ENCODE results near the gene OSBPL1A. TPM values are rescaled to one million over a fixed set of nuclear protein-coding genes. Genes with fewer than 3 reads are reported as not detected.

OSBPL1A gene
- total and polyA plus RNA-seq, 3 donors from 2014 or later: 32.0 to 45.0 (median 43.8) TPM

- intact Hi-C loops (cut with DNase I; ENCODE audit: low total_unique reads): no loop called here
Observed at GRCh38 chr18:24420551-24420950, 22.9 kb upstream of the OSBPL1A start.

GRCh38 chr18:24417480-24417879 is 19.9 kb upstream of the OSBPL1A start:
- intact Hi-C loops (cut with DNase I; ENCODE audit: low total_unique reads): no loop called here
- no peak overlapping the region for H3K27ac ChIP-seq
- H3K36me3 ChIP-seq (ENCODE audit: low read depth, missing control alignments): no peaks in the 10 kb centered on the region
- H3K27me3 ChIP-seq: no peaks in the 10 kb centered on the region
- no peak for DNase-seq
- H3K9me3 ChIP-seq: no peaks in the 10 kb centered on the region
- H3K4me3 ChIP-seq: no peak overlapping the region
- TF ChIP-seq, protein P1, sequence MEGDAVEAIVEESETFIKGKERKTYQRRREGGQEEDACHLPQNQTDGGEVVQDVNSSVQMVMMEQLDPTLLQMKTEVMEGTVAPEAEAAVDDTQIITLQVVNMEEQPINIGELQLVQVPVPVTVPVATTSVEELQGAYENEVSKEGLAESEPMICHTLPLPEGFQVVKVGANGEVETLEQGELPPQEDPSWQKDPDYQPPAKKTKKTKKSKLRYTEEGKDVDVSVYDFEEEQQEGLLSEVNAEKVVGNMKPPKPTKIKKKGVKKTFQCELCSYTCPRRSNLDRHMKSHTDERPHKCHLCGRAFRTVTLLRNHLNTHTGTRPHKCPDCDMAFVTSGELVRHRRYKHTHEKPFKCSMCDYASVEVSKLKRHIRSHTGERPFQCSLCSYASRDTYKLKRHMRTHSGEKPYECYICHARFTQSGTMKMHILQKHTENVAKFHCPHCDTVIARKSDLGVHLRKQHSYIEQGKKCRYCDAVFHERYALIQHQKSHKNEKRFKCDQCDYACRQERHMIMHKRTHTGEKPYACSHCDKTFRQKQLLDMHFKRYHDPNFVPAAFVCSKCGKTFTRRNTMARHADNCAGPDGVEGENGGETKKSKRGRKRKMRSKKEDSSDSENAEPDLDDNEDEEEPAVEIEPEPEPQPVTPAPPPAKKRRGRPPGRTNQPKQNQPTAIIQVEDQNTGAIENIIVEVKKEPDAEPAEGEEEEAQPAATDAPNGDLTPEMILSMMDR (IDR thresholded peaks at IDR 0.05): no peak
- TF ChIP-seq POLR2A (IDR thresholded peaks at IDR 0.05): no peak
- WGBS, 2 donors: 61 to 69% methylated on average over 3 of the region's 3 CpGs
- H3K4me1 ChIP-seq: peaks cover 12% of the 10 kb centered on the region

More at GRCh38 chr18:24420551-24420950, 22.9 kb upstream of the OSBPL1A start:
- H3K27me3 ChIP-seq: no peaks in the 10 kb centered on the region
- H3K27ac ChIP-seq: peak overlapping the region in 1 of 2 donors; percentile 28
- no peak for DNase-seq
- no peak for TF ChIP-seq POLR2A (IDR thresholded peaks at IDR 0.05)
- TF ChIP-seq, protein P1 (IDR thresholded peaks at IDR 0.05): no peak
- 90 to 92% methylated on average over 4 of the region's 4 CpGs for WGBS, 2 donors
- no peaks in the 10 kb centered on the region for H3K9me3 ChIP-seq
- peaks cover 12% of the 10 kb centered on the region for H3K4me1 ChIP-seq
- H3K36me3 ChIP-seq (ENCODE audit: low read depth, missing control alignments): no peaks in the 10 kb centered on the region
- H3K4me3 ChIP-seq: no peak overlapping the region

GRCh38 chr18:24414349-24415003 is 16.9 kb upstream of the OSBPL1A start:
- Histone ChIP-seq H3K4me1 (no peaks in the 10 kb centered on the region), H3K27me3 (no peaks in the 10 kb centered on the region), H3K36me3 (ENCODE audit: low read depth, missing control alignments) (no peaks in the 10 kb centered on the region), H3K27ac (no peak overlapping the region), H3K4me3 (no peak overlapping the region), H3K9me3 (no peaks in the 10 kb centered on the region)
- 84 to 90% methylated on average over 3 of the region's 3 CpGs for WGBS, 2 donors
- DNase-seq: no peak
- intact Hi-C loops (cut with DNase I; ENCODE audit: low total_unique reads): no loop called here
- TF ChIP-seq, protein P1 (IDR thresholded peaks at IDR 0.05): no peak
- no peak for TF ChIP-seq POLR2A (IDR thresholded peaks at IDR 0.05)

DNA sequence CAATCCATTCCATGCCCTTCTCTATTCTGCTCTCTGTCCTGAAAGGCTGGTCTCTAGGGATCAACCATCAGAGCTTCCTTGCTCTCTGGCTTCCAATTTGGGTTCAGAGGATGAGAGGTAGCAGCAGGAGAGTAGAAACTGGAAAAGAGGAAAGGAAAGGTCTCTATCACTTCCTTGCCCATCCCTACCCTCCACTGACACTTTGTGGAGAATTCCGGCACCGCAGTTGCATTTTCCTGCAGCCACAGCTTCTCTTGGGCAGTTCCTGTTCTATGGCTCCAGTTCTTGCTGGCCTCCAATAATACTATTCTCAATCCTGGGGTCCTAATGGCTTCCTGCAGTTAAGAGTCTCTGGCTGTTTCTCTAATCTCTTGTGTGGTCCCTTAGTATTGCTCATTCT is 15.5 kb upstream of the OSBPL1A start:
- no peak for TF ChIP-seq POLR2A (IDR thresholded peaks at IDR 0.05)
- TF ChIP-seq, protein P1 (IDR thresholded peaks at IDR 0.05): peak in 1 of 3 experiments; percentile 37
- DNase-seq: peak; percentile 37
- H3K36me3 ChIP-seq (ENCODE audit: low read depth, missing control alignments): no peaks in the 10 kb centered on the region
- no peak overlapping the region for H3K27ac ChIP-seq
- no peaks in the 10 kb centered on the region for H3K4me1 ChIP-seq
- no peaks in the 10 kb centered on the region for H3K9me3 ChIP-seq
- H3K27me3 ChIP-seq: no peaks in the 10 kb centered on the region
- intact Hi-C loops (cut with DNase I; ENCODE audit: low total_unique reads): no loop called here
- 43 to 50% methylated on average over 2 of the region's 2 CpGs for WGBS, 2 donors
- H3K4me3 ChIP-seq: no peak overlapping the region

- 83 to 85% methylated on average over 2 of the region's 2 CpGs for WGBS, 2 donors
Observed at GRCh38 chr18:24408496-24408895, 10.9 kb upstream of the OSBPL1A start.

More at GRCh38 chr18:24408496-24408895, 10.9 kb upstream of the OSBPL1A start:
- H3K4me1 ChIP-seq: no peaks in the 10 kb centered on the region
- no peaks in the 10 kb centered on the region for H3K27me3 ChIP-seq
- TF ChIP-seq, protein P1 (IDR thresholded peaks at IDR 0.05): no peak
- TF ChIP-seq POLR2A (IDR thresholded peaks at IDR 0.05): no peak
- DNase-seq: no peak
- H3K27ac ChIP-seq: no peak overlapping the region
- H3K4me3 ChIP-seq: no peak overlapping the region
- H3K36me3 ChIP-seq (ENCODE audit: low read depth, missing control alignments): no peaks in the 10 kb centered on the region
- H3K9me3 ChIP-seq: no peaks in the 10 kb centered on the region
- intact Hi-C loops (cut with DNase I; ENCODE audit: low total_unique reads): no loop called here
